Measurements from ENCODE around the gene DENND1B.

GRCh38 chr1:197633447-197634078 is 141.7 kb downstream of the DENND1B start:
- TF ChIP-seq CTCF (IDR thresholded peaks at IDR 0.05) (no peak), EZH2 (IDR thresholded peaks at IDR 0.05; ENCODE audit: borderline replicate concordance, insufficient read depth, low read depth, low read length, poor library complexity, severe bottlenecking) (no peak)
